A549 (cell line): ENCODE measurements around the gene RPL13.

Experiments
- ELK1 ChIP-seq: fragments of 150-350 bp; IDR thresholded peaks from 2 replicates; pipeline ENCODE4 v1.6.1; 2014; ENCODE audit warnings: low read depth, mild to moderate bottlenecking, low read length
- PHF8 ChIP-seq: fragments of 200-600 bp; sonication (generic); IDR thresholded peaks from 2 replicates; pipeline ENCODE4 v1.6.1; 2016; ENCODE audit warnings: low read depth, mild to moderate bottlenecking, antibody characterized with exemption, moderate library complexity, borderline replicate concordance
- TF ChIP-seq, protein P1 (sequence below): fragments of >200 bp; sonication (Bioruptor Twin); formaldehyde crosslinking; IDR thresholded peaks from 3 replicates; pipeline ENCODE4 v1.5.1; 2016

- TF ChIP-seq, protein P1, sequence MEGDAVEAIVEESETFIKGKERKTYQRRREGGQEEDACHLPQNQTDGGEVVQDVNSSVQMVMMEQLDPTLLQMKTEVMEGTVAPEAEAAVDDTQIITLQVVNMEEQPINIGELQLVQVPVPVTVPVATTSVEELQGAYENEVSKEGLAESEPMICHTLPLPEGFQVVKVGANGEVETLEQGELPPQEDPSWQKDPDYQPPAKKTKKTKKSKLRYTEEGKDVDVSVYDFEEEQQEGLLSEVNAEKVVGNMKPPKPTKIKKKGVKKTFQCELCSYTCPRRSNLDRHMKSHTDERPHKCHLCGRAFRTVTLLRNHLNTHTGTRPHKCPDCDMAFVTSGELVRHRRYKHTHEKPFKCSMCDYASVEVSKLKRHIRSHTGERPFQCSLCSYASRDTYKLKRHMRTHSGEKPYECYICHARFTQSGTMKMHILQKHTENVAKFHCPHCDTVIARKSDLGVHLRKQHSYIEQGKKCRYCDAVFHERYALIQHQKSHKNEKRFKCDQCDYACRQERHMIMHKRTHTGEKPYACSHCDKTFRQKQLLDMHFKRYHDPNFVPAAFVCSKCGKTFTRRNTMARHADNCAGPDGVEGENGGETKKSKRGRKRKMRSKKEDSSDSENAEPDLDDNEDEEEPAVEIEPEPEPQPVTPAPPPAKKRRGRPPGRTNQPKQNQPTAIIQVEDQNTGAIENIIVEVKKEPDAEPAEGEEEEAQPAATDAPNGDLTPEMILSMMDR = no peak
- TF ChIP-seq PHF8 (no peak), ELK1 (no peak)
These were observed 13.2 kb upstream of the RPL13 start for GRCh38 chr16:89547291-89547690.
